Cardiac septum (tissue), 1 donor: ENCODE data around the gene CCM2. TPM values are rescaled to one million over a fixed set of nuclear protein-coding genes. Genes with fewer than 3 reads are reported as not detected.
"Not testable (repeated sequence)": the region's sequence is repeated elsewhere in the genome, so short reads cannot be mapped to it uniquely, and the experiment has no call there.

Experiments used
- DNase-seq: peaks from one replicate; pipeline ENCODE4 v3.0.0-alpha.2; 2020; ENCODE audit warnings: low spot score
- intact Hi-C: fragments of 100-400 bp; cut with DNase I; formaldehyde crosslinking; loops from one replicate; pipeline ENCODE4 v1.14.0; 2022
- total RNA-seq: library from RNA; stranded (reverse); fragmentation: NEBNext Ultra II Directional; extraction: Animal tissue kit (Norgen Biotek cat#: 25700); gene quantifications from one replicate; pipeline ENCODE4 v1.2.1, GENCODE V29; 2021
- donor health status: DM: no; HTN: no; CAD: no.

The CCM2 gene
- total RNA-seq, 1 donor from 2014 or later: 35.3 TPM

GRCh38 chr7:44979481-44980392, 20.3 kb upstream of the CCM2 start:
- intact Hi-C loops: loop anchor here (10.0 kb wide), 1 partner anchor 395 kb away; the partner anchor contains the start of gene TMED4
- no peak for DNase-seq

GRCh38 chr7:44980393-44981034, 19.5 kb upstream of the CCM2 start:
- no peak for DNase-seq
- intact Hi-C loops: loop anchor here (10.0 kb wide), 1 partner anchor 396 kb away; the partner anchor contains the start of gene TMED4

GRCh38 chr7:44981035-44981706, 18.8 kb upstream of the CCM2 start:
- DNase-seq: no peak
- intact Hi-C loops: loop anchor here (10.0 kb wide), 1 partner anchor 396 kb away; the partner anchor contains the start of gene TMED4

GRCh38 chr7:44982535-44982923, 17.5 kb upstream of the CCM2 start:
- DNase-seq: no peak
- intact Hi-C loops: loop anchor here (10.0 kb wide), 1 partner anchor 398 kb away; the partner anchor contains the start of gene TMED4

- intact Hi-C loops: loop anchor here (10.0 kb wide), 1 partner anchor 398 kb away; the partner anchor contains the start of gene TMED4
- no peak for DNase-seq
Observed at GRCh38 chr7:44982970-44983369, 17.0 kb upstream of the CCM2 start.

GRCh38 chr7:44983742-44984477, 16.1 kb upstream of the CCM2 start:
- no peak for DNase-seq
- intact Hi-C loops: loop anchor here (10.0 kb wide), 1 partner anchor 399 kb away; the partner anchor contains the start of gene TMED4

GRCh38 chr7:44984478-44984758, 15.6 kb upstream of the CCM2 start:
- intact Hi-C loops: loop anchor here (10.0 kb wide), 1 partner anchor 400 kb away; the partner anchor contains the start of gene TMED4

GRCh38 chr7:44985033-44985695, 14.8 kb upstream of the CCM2 start:
- no peak for DNase-seq
- intact Hi-C loops: loop anchor here (10.0 kb wide), 1 partner anchor 400 kb away; the partner anchor contains the start of gene TMED4

More at GRCh38 chr7:44984478-44984758, 15.6 kb upstream of the CCM2 start:
- DNase-seq: no peak

- intact Hi-C loops: loop anchor here (10.0 kb wide), 1 partner anchor 401 kb away; the partner anchor contains the start of gene TMED4
- no peak for DNase-seq
Observed at GRCh38 chr7:44985900-44986217, 14.1 kb upstream of the CCM2 start.

- DNase-seq: peak; percentile 98
- intact Hi-C loops: loop anchor here (10.0 kb wide), 1 partner anchor 402 kb away; the partner anchor contains the start of gene TMED4
Observed at GRCh38 chr7:44986218-44987053, 13.6 kb upstream of the CCM2 start.

- intact Hi-C loops: loop anchor here (10.0 kb wide), 1 partner anchor 403 kb away; the partner anchor contains the start of gene TMED4
- no peak for DNase-seq
Observed at GRCh38 chr7:44987457-44987856, 12.5 kb upstream of the CCM2 start.

GRCh38 chr7:44987996-44988395, 12.0 kb upstream of the CCM2 start:
- no peak for DNase-seq
- intact Hi-C loops: loop anchor here (10.0 kb wide), 1 partner anchor 403 kb away; the partner anchor contains the start of gene TMED4

- intact Hi-C loops: loop anchor here (10.0 kb wide), 1 partner anchor 404 kb away; the partner anchor contains the start of gene TMED4
- DNase-seq: no peak
Observed at GRCh38 chr7:44988701-44989100, 11.3 kb upstream of the CCM2 start.

GRCh38 chr7:44989132-44989531, 10.9 kb upstream of the CCM2 start:
- intact Hi-C loops: loop anchor here (10.0 kb wide), 1 partner anchor 404 kb away; the partner anchor contains the start of gene TMED4
- DNase-seq: no peak

- DNase-seq: no peak
- intact Hi-C loops: no loop called here
Observed at GRCh38 chr7:44990109-44991023, 9.6 kb upstream of the CCM2 start.

- intact Hi-C loops: not testable (repeated sequence)
Observed at GRCh38 chr7:44992004-44992795, 7.8 kb upstream of the CCM2 start.

More at GRCh38 chr7:44992004-44992795, 7.8 kb upstream of the CCM2 start:
- DNase-seq: not testable (repeated sequence)
